DMS53 (cell line): ENCODE data around the gene KRTAP27-1.

Experiments used
- DNase-seq: peaks from one replicate; lab custom pipeline; 2025; lab: John Stamatoyannopoulos, UW

The KRTAP27-1 gene, protein sequence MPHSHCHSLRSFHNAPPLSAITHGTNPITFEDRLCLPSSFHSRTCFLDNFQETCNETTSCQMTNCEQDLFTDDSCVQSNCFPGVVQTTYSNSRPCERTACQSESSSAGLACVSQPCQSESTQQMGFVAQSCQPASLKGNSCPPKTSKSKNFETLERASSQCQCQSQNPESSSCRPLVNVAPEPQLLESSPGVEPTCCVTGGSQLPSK

GRCh38 chr21:30337276-30337744, at the start of gene KRTAP27-1:
Gene KRTAP27-1 (minus strand): TSS chr21:30337694. CDS start chr21:30337668, 26 bp downstream.
- DNase-seq, result peak; percentile 3

GRCh38 chr21:30382201-30382600, 44.7 kb upstream of the KRTAP27-1 start:
- no peak for DNase-seq

- DNase-seq, result no peak
Observed at GRCh38 chr21:30372139-30372770, 34.8 kb upstream of the KRTAP27-1 start, which contains the start of gene KRTAP13-2. Gene KRTAP13-2 (minus strand): TSS chr21:30372271. CDS start chr21:30372213, 58 bp downstream.

- no peak for DNase-seq
Observed at GRCh38 chr21:30355906-30356305, 18.4 kb upstream of the KRTAP27-1 start.

- no peak for DNase-seq
Observed at GRCh38 chr21:30354308-30355005, 17.0 kb upstream of the KRTAP27-1 start.

DNA sequence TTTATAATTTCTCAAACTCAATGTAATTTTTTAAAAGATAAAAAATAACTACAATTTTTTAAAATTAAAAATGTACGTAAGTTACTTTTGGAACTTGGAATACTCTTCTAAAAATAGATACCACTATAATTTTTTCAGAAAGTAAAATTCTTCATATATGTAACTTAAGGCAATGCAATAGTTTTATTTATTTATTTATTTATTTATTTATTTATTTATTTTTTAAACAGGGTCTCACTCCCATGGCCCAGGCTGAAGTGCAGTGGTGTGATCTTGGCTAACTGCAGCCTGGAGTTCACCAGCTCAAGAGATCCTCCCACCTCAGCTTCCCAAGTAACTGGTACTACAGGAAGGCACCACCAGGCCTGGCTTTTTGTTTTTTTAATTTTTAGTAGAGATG, 14.0 kb upstream of the KRTAP27-1 start:
- DNase-seq, result no peak

DNA sequence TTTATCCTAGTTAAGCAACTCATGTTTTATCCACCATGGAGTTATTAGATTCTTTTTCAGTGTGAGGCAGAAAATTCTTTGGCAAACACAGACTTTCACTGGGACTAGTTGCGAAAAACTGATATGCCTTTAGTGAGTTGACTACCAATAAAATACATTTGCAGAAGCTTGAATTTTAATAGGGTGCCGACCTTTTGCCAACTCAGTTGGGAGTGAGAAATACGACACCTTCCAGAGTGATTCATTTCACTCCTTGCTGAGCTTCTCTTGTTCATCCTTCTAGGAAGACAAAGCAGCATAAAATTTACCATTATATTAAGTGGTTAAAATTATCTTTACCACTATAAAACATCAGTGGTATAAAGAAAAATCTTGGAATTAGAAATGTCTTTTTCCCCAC, 12.1 kb upstream of the KRTAP27-1 start:
- no peak for DNase-seq

DNA sequence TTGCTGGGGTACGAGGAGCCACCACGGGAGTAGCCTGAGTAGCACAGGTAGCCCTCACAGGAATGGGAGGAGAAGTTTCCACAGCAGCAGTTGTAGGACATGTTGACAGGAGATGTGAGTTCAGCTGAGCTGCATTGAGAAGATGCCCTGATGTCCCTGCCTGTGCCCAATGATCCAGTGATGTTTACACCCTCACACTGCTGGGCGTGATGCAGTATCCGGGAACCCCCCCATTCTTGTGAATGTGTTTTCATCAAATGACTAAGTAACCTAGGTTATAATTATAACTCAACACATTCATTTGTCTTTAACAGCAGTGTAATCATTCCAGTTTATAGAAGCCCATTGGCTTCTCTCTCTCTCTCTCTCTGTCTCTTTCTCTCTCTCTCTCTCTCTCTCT, 11.0 kb upstream of the KRTAP27-1 start, which contains the start of gene KRTAP23-1:
Gene KRTAP23-1 (minus strand): TSS at position 101 of the 400 bp plus-strand sequence. CDS start 0 bp downstream, at position 101.
- DNase-seq, result no peak

GRCh38 chr21:30345014-30345413, 7.5 kb upstream of the KRTAP27-1 start:
- DNase-seq, result no peak

GRCh38 chr21:30340714-30341573, 3.5 kb upstream of the KRTAP27-1 start:
- peak; percentile 63 for DNase-seq

DNA sequence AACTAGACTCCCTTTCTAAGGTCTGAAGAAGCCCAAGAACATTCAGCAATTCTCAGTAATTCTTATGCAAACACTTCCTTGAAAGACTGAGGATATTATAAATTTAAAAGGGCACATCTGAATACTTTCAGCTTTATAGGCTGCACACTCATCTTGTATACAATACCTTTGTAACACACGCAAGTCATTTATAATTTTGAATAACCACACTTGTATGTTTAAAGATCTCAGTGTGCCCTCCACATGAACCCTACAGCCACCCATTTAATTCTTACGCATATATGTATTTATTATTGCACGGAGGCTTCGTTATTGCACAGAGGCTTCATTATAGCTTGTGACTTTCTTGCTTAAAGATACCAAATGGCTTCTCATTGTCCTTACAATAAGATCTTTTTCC, 1.2 kb upstream of the KRTAP27-1 start:
- DNase-seq, result no peak

GRCh38 chr21:30337772-30338171, 278 bp upstream of the KRTAP27-1 start:
- DNase-seq, result peak; percentile 52

- no peak for DNase-seq
Observed at GRCh38 chr21:30336596-30336995, 898 bp downstream of the KRTAP27-1 start.

GRCh38 chr21:30333736-30334135, 3.8 kb downstream of the KRTAP27-1 start:
- no peak for DNase-seq

GRCh38 chr21:30332681-30333080, 4.8 kb downstream of the KRTAP27-1 start:
- DNase-seq, result no peak

DNA sequence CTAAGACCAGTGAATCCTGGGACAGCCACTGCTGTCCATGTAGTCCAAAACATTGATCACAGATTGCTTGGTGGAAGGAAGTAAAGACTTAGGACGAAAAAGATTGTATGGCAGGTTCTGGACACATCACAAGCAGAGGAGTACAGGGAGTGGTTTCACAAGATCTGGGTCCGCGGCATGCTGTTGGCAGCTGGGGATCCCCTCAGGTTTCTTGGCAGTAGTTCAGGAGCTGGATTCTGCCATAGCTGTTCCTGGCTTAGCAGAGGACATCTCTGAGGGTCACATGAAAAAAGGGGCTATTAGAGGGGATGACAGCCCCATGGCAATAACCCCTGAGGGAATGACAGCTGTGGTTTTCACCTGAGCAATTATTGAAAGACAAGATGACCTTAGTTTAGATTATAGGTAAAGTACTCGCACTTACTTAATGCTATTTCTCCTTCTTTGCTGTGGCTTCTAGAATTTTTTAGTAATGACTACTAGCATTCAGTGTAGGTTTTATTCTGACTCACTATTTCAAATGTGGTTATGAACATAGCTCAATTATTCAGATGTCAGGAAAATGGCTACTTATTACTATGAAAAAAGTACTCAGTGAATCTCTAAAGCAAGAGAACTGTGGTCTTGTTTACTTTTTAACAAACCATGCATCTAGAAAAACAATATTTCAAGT, 8.2 kb downstream of the KRTAP27-1 start:
- DNase-seq, result no peak

DNA sequence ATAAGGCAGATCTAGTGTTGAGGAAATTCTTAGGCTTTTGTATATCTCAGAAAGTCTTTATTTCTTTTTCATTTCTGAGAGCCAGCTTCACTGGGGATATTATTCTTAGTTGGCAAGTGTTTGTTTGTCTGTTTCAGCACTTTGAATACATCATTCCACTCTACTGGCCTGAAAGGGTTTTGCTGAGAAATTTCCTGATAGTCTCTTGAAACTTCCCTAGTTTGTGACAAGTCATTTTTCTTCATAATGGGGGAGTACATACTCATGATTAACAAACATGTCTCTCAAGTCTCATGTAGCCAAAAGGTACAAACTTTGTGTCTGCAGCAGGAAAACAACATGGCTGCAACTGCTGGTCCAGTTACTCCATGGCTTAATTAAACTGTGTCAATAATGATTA, 11.1 kb downstream of the KRTAP27-1 start:
- no peak for DNase-seq

GRCh38 chr21:30320215-30320614, 17.3 kb downstream of the KRTAP27-1 start, which contains the start of gene KRTAP26-1:
Gene KRTAP26-1 (minus strand): TSS chr21:30320315. CDS start chr21:30320035, 280 bp downstream.
- DNase-seq, result no peak

- no peak for DNase-seq
Observed at GRCh38 chr21:30315701-30316100, 21.8 kb downstream of the KRTAP27-1 start.

DNA sequence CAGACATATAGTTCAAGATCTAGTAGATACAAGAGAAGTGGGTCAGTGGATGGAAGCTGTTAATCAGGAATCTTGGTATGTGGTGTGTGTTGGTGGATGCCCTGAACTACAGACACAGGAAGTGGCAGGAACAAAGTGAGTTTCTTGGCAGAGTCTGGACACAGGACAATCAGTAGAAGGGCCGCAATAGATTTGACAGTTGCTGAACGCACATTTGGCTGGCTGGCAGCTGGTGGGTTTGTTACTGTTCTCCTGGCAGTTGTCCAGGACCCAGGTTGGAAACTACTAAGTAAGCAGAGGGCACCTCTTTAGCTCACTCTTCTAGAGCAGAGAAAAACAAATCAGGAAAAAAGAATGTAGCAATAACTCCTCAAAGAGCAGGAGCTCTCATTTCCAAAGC, 30.6 kb downstream of the KRTAP27-1 start:
- no peak for DNase-seq

GRCh38 chr21:30305136-30305535, 32.4 kb downstream of the KRTAP27-1 start:
- no peak for DNase-seq
